IMR-90 (cell line): ENCODE data around the gene CES2. TPM values are rescaled to one million over a fixed set of nuclear protein-coding genes. Genes with fewer than 3 reads are reported as not detected.

Experiments
- ATAC-seq: fragments of 200-7000 bp; cut with Tn5 transposase; 2 replicates; pipeline ENCODE4 v1.9.1; 2020; ENCODE audit warnings: low read depth, mild to moderate bottlenecking, moderate library complexity
- BruUV-seq: library from RNA; stranded (reverse); fragments of 400-500 nt; replicated peaks from 2 replicates; lab custom pipeline; 2021; lab: Mats Ljungman, UMichigan
- CTCF ChIA-PET: fragments of 300-600 bp; formaldehyde crosslinking; extraction: SDS; loops from one replicate; lab custom pipeline; 2021; ENCODE audit warnings: antibody characterized with exemption; lab: Yijun Ruan, JAX
- POLR2A ChIA-PET: fragments of 300-600 bp; sonication (Branson Sonifier 250); formaldehyde crosslinking; loops from one replicate; lab custom pipeline; 2022; ENCODE audit warnings: antibody characterized with exemption; ENCODE audit not compliant: unreplicated experiment; lab: Charles Lee
- DNase-seq: peaks from one replicate; pipeline ENCODE4 v3.0.0; 2013
- H2AFZ ChIP-seq: replicated peaks from 2 replicates; pipeline ENCODE3; 2013; ENCODE audit warnings: low read length, mild to moderate bottlenecking; ENCODE audit not compliant: poor library complexity
- H2AK5ac ChIP-seq: 2 replicates; pipeline ENCODE4 v1.6.1; 2013; ENCODE audit warnings: low read depth, low read length, inconsistent platforms
- H2AK9ac ChIP-seq: replicated peaks from 2 replicates; pipeline ENCODE3; 2013; ENCODE audit warnings: mild to moderate bottlenecking, low read depth, low read length, moderate library complexity; ENCODE audit not compliant: poor library complexity
- H2BK120ac ChIP-seq: 2 replicates; pipeline ENCODE4 v1.6.1; 2013; ENCODE audit warnings: low read depth, low read length, inconsistent platforms
- H2BK15ac ChIP-seq: 3 replicates; pipeline ENCODE4 v1.6.1; 2013; ENCODE audit warnings: low read depth, low read length, inconsistent platforms
- H2BK20ac ChIP-seq: 2 replicates; pipeline ENCODE4 v1.6.1; 2013; ENCODE audit warnings: low read depth, mild to moderate bottlenecking, inconsistent platforms, low read length, moderate library complexity
- H2BK5ac ChIP-seq: 2 replicates; pipeline ENCODE4 v1.6.1; 2013; ENCODE audit warnings: mild to moderate bottlenecking, low read depth, low read length, inconsistent platforms; ENCODE audit not compliant: poor library complexity, severe bottlenecking
- H3K14ac ChIP-seq: replicated peaks from 2 replicates; pipeline ENCODE4 v1.6.1; 2013; ENCODE audit warnings: low read depth, low read length, inconsistent platforms
- H3K18ac ChIP-seq: 2 replicates; pipeline ENCODE4 v1.6.1; 2013; ENCODE audit warnings: low read depth, low read length, control low read depth
- H3K23ac ChIP-seq: 2 replicates; pipeline ENCODE4 v1.6.1; 2013; ENCODE audit warnings: low read depth, low read length, inconsistent platforms
- H3K27ac ChIP-seq: 2 replicates; pipeline ENCODE4 v1.5.1; 2013; ENCODE audit warnings: mild to moderate bottlenecking, control low read depth, low read length; ENCODE audit not compliant: insufficient read depth
- H3K27me3 ChIP-seq: 2 replicates; pipeline ENCODE4 v1.6.1; 2013; ENCODE audit warnings: low read length; ENCODE audit not compliant: control insufficient read depth, insufficient read depth
- H3K36me3 ChIP-seq: 2 replicates; pipeline ENCODE4 v1.6.1; 2013; ENCODE audit warnings: low read length, mixed read lengths; ENCODE audit not compliant: control insufficient read depth, insufficient read depth
- H3K4ac ChIP-seq: 2 replicates; pipeline ENCODE4 v1.6.1; 2013; ENCODE audit warnings: low read depth, low read length, inconsistent platforms
- H3K4me1 ChIP-seq: 2 replicates; pipeline ENCODE4 v1.6.1; 2013; ENCODE audit warnings: low read length, mixed read lengths; ENCODE audit not compliant: control insufficient read depth, insufficient read depth
- H3K4me2 ChIP-seq: 2 replicates; pipeline ENCODE4 v1.6.1; 2013; ENCODE audit warnings: low read depth, mild to moderate bottlenecking, control low read depth, low read length, moderate library complexity
- H3K4me3 ChIP-seq: 2 replicates; pipeline ENCODE4 v1.5.1; 2013; ENCODE audit warnings: low read depth, mild to moderate bottlenecking, control low read depth, low read length, moderate library complexity; ENCODE audit not compliant: insufficient read depth
- H3K56ac ChIP-seq: 2 replicates; pipeline ENCODE4 v1.6.1; 2013; ENCODE audit warnings: low read length, inconsistent platforms; ENCODE audit not compliant: insufficient read depth; ENCODE audit errors: extremely low read depth
- H3K79me1 ChIP-seq, 2 experiments: 2 replicates each; pipeline ENCODE4 v1.6.1; 2013; ENCODE audit warnings: low read length in 2 of 2, inconsistent platforms in 1 of 2, low read depth in 1 of 2
- H3K9ac ChIP-seq: 2 replicates; pipeline ENCODE4 v1.6.1; 2013; ENCODE audit warnings: low read depth, low read length, control low read depth
- H3K9me1 ChIP-seq: 2 replicates; pipeline ENCODE4 v1.6.1; 2013; ENCODE audit warnings: low read length, inconsistent platforms; ENCODE audit not compliant: insufficient read depth
- H3K9me3 ChIP-seq: 2 replicates; pipeline ENCODE4 v1.6.1; 2013; ENCODE audit warnings: low read length; ENCODE audit not compliant: control insufficient read depth, insufficient read depth
- H4K20me1 ChIP-seq: 2 replicates; pipeline ENCODE4 v1.6.1; 2013; ENCODE audit warnings: low read length, inconsistent platforms; ENCODE audit not compliant: insufficient read depth
- H4K5ac ChIP-seq: 2 replicates; pipeline ENCODE4 v1.6.1; 2013; ENCODE audit warnings: mild to moderate bottlenecking, low read depth, low read length, control low read depth
- H4K8ac ChIP-seq, 2 experiments: 2 replicates each; pipeline ENCODE4 v1.6.1; 2013; ENCODE audit warnings: low read depth in 2 of 2, low read length in 2 of 2, control low read depth in 1 of 2, inconsistent platforms in 1 of 2
- H4K91ac ChIP-seq: 2 replicates; pipeline ENCODE4 v1.6.1; 2013; ENCODE audit warnings: low read depth, low read length, inconsistent platforms; ENCODE audit not compliant: insufficient read depth
- BHLHE40 ChIP-seq: fragments of 150-350 bp; IDR thresholded peaks from 2 replicates; pipeline ENCODE4 v1.6.1; 2016; ENCODE audit warnings: mild to moderate bottlenecking, low read depth, low read length
- CEBPB ChIP-seq: IDR thresholded peaks from 2 replicates; pipeline ENCODE4 v1.6.1; 2012; ENCODE audit warnings: low read depth, low read length, improper control_type of control experiment
- CHD1 ChIP-seq: IDR thresholded peaks from 2 replicates; pipeline ENCODE4 v1.6.1; 2012; ENCODE audit warnings: low read depth, low read length, improper control_type of control experiment
- FOS ChIP-seq: fragments of 150-350 bp; IDR thresholded peaks from 2 replicates; pipeline ENCODE4 v1.6.1; 2016; ENCODE audit warnings: low read depth, low read length
- MAFK ChIP-seq: IDR thresholded peaks from 2 replicates; pipeline ENCODE4 v1.6.1; 2012; ENCODE audit warnings: low read depth, low read length, improper control_type of control experiment
- MAZ ChIP-seq: IDR thresholded peaks from 2 replicates; pipeline ENCODE4 v1.6.1; 2012; ENCODE audit warnings: low read depth, mild to moderate bottlenecking, low read length, improper control_type of control experiment, moderate library complexity, borderline replicate concordance
- MXI1 ChIP-seq: IDR thresholded peaks from 2 replicates; pipeline ENCODE4 v1.6.1; 2012; ENCODE audit warnings: low read depth, mild to moderate bottlenecking, low read length, moderate library complexity, borderline replicate concordance
- NFE2L2 ChIP-seq: fragments of 150-350 bp; IDR thresholded peaks from 2 replicates; pipeline ENCODE4 v1.6.1; 2016; ENCODE audit warnings: low read depth, mild to moderate bottlenecking, low read length
- POLR2A ChIP-seq: IDR thresholded peaks from 2 replicates; pipeline ENCODE4 v1.6.1; 2012; ENCODE audit warnings: mild to moderate bottlenecking, low read depth, low read length
- RAD21 ChIP-seq: IDR thresholded peaks from 2 replicates; pipeline ENCODE4 v1.6.1; 2012; ENCODE audit warnings: low read length, improper control_type of control experiment
- RCOR1 ChIP-seq: IDR thresholded peaks from 2 replicates; pipeline ENCODE4 v1.6.1; 2012; ENCODE audit warnings: mild to moderate bottlenecking, low read length, improper control_type of control experiment; ENCODE audit not compliant: insufficient replicate concordance
- RFX5 ChIP-seq: IDR thresholded peaks from 2 replicates; pipeline ENCODE4 v1.8.0; 2012; ENCODE audit warnings: low read depth, mild to moderate bottlenecking, low read length, moderate library complexity
- SMC3 ChIP-seq: fragments of 150-350 bp; IDR thresholded peaks from 2 replicates; pipeline ENCODE4 v1.6.1; 2016; ENCODE audit warnings: low read depth, mild to moderate bottlenecking, antibody characterized with exemption, low read length, moderate library complexity
- WGBS, 2 experiments: methylation state at CpG; one replicate each; pipeline versions ENCODE4 v1.1.5 to v1.1.7; 2013; ENCODE audit warnings: missing lambda C conversion rate in 2 of 2; ENCODE audit not compliant: insufficient read length in 1 of 2; ENCODE audit errors: extremely low coverage in 2 of 2; 5-methylcytosine and 5-hydroxymethylcytosine counted together
- dilution Hi-C: fragments of 300-500 bp; cut with HindIII; formaldehyde crosslinking; loops from one replicate; pipeline ENCODE4 v1.14.3; 2018; ENCODE audit warnings: low sequenced_read_pairs; ENCODE audit not compliant: unreplicated experiment
- in situ Hi-C: fragments of 300-500 bp; cut with MboI; formaldehyde crosslinking; loops from 3 replicates; pipeline ENCODE4 v1.14.3; 2019; ENCODE audit warnings: low sequenced_read_pairs, inconsistent platforms, mixed read lengths
- intact Hi-C: fragments of 100-400 bp; cut with micrococcal nuclease; formaldehyde crosslinking; loops from 2 replicates; pipeline ENCODE4 v1.10.0; 2022
- polyA plus RNA-seq, 3 experiments: library from polyadenylated mRNA; depleted of rRNA; stranded (reverse); fragments of >200 nt; gene quantifications; 2 replicates each; pipeline ENCODE4 v1.2.3, GENCODE V29; 2012; ENCODE audit warnings: low replicate concordance in 1 of 3
- total RNA-seq: library from RNA; depleted of rRNA; stranded (reverse); fragments of >200 nt; gene quantifications from 2 replicates; pipeline ENCODE4 v1.2.3, GENCODE V29; 2012
- TF ChIP-seq, protein P1 (sequence below): fragments of 150-350 bp; IDR thresholded peaks from 2 replicates; pipeline ENCODE4 v1.6.1; 2017; ENCODE audit warnings: mild to moderate bottlenecking, antibody characterized with exemption, low read length, low read depth
- TF ChIP-seq, protein P2 (sequence below): conservative IDR thresholded peaks from 2 replicates; pipeline ENCODE4 v1.5.1; 2012; ENCODE audit warnings: mild to moderate bottlenecking, low read depth, low read length, improper control_type of control experiment
- TF ChIP-seq, protein P3 (sequence below): fragments of 150-350 bp; IDR thresholded peaks from 2 replicates; pipeline ENCODE4 v1.6.1; 2016; ENCODE audit warnings: low read depth, mild to moderate bottlenecking, low read length, moderate library complexity, borderline replicate concordance

The CES2 gene
- total and polyA plus RNA-seq, 2 of the 4 experiments (the other 2 are of a cell fraction) = 15.1 to 23.2 TPM

DNA sequence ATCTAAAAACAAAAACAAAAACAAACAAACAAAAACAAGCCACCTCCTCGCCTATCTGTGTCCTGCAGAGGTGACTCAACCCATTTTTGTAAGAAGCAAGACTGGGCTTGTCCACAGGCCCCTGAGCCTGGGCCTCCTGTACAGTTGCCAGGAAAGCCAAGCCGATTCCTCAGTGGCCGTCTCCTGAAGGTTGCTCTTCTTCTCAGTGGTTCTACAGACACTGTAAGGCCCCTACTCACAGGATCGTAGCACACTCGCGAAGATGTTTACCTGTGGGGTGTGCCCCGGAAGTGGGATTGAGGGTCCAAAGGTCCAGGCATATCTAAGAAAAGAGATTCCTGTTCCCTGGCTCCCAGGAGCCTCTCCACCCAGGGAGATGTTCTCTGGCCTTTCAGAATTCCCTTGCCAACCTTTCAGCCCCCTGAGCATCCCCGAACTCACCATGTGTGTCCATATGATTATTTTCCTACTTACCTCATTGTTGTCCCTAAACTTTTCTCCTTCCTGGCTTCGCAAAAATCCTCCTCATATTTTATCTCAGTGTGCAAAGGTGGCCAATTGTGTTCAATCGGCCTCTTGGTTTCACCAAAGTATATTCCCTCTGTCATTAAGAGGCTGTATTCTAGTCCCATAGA lies 18.3 kb downstream of the CES2 start:
- H3K9me3 ChIP-seq = peaks cover 2% of the 10 kb centered on the region; the same call in 1 of the 2 replicates
- H3K36me3 ChIP-seq = no peaks in the 10 kb centered on the region
- H3K14ac ChIP-seq = no peak overlapping the region
- intact Hi-C loops (loop anchor here (1.0 kb wide), 2 partner anchors 202 to 232 kb away; no protein-coding TSS in a partner anchor), in situ Hi-C loops (no loop called here), dilution Hi-C loops (no loop called here)
- POLR2A ChIA-PET = no interaction called here
- H2BK20ac ChIP-seq = no peak overlapping the region
- no peak for ATAC-seq
- no peak overlapping the region for H3K27ac ChIP-seq
- H3K18ac ChIP-seq = no peak overlapping the region
- no peak overlapping the region for H4K5ac ChIP-seq
- no peak overlapping the region for H3K4me2 ChIP-seq
- H2BK120ac ChIP-seq = no peak overlapping the region
- peaks cover 15% of the 10 kb centered on the region for H3K27me3 ChIP-seq
- peak overlapping the region; percentile 9 for H2AK9ac ChIP-seq
- H4K91ac ChIP-seq = no peak overlapping the region
- no peaks in the 10 kb centered on the region for H3K9me1 ChIP-seq
- no peak overlapping the region for H3K56ac ChIP-seq
- no peak overlapping the region for H3K9ac ChIP-seq
- no peak for TF ChIP-seq CEBPB
- TF ChIP-seq SMC3 = no peak
- no peak for TF ChIP-seq CHD1
- TF ChIP-seq RFX5 = no peak
- no peak for TF ChIP-seq BHLHE40
- no peak for TF ChIP-seq MAFK
- TF ChIP-seq, protein P1, sequence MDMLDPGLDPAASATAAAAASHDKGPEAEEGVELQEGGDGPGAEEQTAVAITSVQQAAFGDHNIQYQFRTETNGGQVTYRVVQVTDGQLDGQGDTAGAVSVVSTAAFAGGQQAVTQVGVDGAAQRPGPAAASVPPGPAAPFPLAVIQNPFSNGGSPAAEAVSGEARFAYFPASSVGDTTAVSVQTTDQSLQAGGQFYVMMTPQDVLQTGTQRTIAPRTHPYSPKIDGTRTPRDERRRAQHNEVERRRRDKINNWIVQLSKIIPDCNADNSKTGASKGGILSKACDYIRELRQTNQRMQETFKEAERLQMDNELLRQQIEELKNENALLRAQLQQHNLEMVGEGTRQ = no peak
- no peak for TF ChIP-seq RAD21
- no peak for TF ChIP-seq NFE2L2
- TF ChIP-seq MXI1 = no peak
- TF ChIP-seq, protein P2, sequence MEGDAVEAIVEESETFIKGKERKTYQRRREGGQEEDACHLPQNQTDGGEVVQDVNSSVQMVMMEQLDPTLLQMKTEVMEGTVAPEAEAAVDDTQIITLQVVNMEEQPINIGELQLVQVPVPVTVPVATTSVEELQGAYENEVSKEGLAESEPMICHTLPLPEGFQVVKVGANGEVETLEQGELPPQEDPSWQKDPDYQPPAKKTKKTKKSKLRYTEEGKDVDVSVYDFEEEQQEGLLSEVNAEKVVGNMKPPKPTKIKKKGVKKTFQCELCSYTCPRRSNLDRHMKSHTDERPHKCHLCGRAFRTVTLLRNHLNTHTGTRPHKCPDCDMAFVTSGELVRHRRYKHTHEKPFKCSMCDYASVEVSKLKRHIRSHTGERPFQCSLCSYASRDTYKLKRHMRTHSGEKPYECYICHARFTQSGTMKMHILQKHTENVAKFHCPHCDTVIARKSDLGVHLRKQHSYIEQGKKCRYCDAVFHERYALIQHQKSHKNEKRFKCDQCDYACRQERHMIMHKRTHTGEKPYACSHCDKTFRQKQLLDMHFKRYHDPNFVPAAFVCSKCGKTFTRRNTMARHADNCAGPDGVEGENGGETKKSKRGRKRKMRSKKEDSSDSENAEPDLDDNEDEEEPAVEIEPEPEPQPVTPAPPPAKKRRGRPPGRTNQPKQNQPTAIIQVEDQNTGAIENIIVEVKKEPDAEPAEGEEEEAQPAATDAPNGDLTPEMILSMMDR = no peak
- TF ChIP-seq POLR2A = no peak
- TF ChIP-seq, protein P3, sequence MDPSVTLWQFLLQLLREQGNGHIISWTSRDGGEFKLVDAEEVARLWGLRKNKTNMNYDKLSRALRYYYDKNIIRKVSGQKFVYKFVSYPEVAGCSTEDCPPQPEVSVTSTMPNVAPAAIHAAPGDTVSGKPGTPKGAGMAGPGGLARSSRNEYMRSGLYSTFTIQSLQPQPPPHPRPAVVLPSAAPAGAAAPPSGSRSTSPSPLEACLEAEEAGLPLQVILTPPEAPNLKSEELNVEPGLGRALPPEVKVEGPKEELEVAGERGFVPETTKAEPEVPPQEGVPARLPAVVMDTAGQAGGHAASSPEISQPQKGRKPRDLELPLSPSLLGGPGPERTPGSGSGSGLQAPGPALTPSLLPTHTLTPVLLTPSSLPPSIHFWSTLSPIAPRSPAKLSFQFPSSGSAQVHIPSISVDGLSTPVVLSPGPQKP = no peak
- TF ChIP-seq RCOR1 = no peak
- no peak for TF ChIP-seq FOS
- TF ChIP-seq MAZ = no peak
- H4K20me1 ChIP-seq = no peaks in the 10 kb centered on the region
- peaks cover under 1% of the 10 kb centered on the region for H3K4me1 ChIP-seq
- no TSS peak for BruUV-seq
- H2AFZ ChIP-seq = no peak overlapping the region
- no peaks in the 10 kb centered on the region for H3K79me1 ChIP-seq
- no peak overlapping the region for H4K8ac ChIP-seq
- H2AK5ac ChIP-seq = no peak overlapping the region
- H3K23ac ChIP-seq = no peak overlapping the region
- WGBS, 2 experiments = 80% methylated on average over 4 of the region's 10 CpGs; no CpG with 5 or more reads in 1 of the 2 experiments
- H3K4ac ChIP-seq = no peak overlapping the region
- DNase-seq = no peak
- CTCF ChIA-PET = interaction anchor here (0.5 to 1.2 kb wide), 3 partner anchors 201 to 1168 kb away, joined by 3 to 4 read pairs (median 3); no protein-coding TSS in a partner anchor
- no peak overlapping the region for H2BK15ac ChIP-seq
- no peak overlapping the region for H3K4me3 ChIP-seq
- H2BK5ac ChIP-seq = no peak overlapping the region
